GM23338 (cell line): Measurements from ENCODE around the gene TPR. TPM values are rescaled to one million over a fixed set of nuclear protein-coding genes. Genes with fewer than 3 reads are reported as not detected.

Experiments used
- ATAC-seq: fragments of 200-7000 bp; cut with Tn5 transposase; 3 replicates; pipeline ENCODE4 v1.9.1; 2020
- DNase-seq: peaks from one replicate; pipeline ENCODE4 v3.0.0-alpha.2; 2015; ENCODE audit warnings: low spot score
- H2AFZ ChIP-seq: fragments of 200-600 bp; sonication (generic); 2 replicates; pipeline ENCODE4 v1.8.0; 2016; ENCODE audit warnings: antibody characterized with exemption, mild to moderate bottlenecking, moderate library complexity
- H3F3A ChIP-seq: fragments of 200-600 bp; sonication (generic); replicated peaks from 2 replicates; pipeline ENCODE4 v1.8.0; 2017; ENCODE audit warnings: antibody characterized with exemption, mixed run types, low read depth
- H3K27ac ChIP-seq: fragments of 200-600 bp; sonication (generic); 2 replicates; pipeline ENCODE4 v1.6.1; 2016; ENCODE audit warnings: low read depth
- H3K27me3 ChIP-seq: fragments of 200-600 bp; sonication (generic); 2 replicates; pipeline ENCODE4 v1.8.0; 2016; ENCODE audit warnings: mild to moderate bottlenecking, mixed run types, moderate library complexity; ENCODE audit not compliant: insufficient read depth
- H3K36me3 ChIP-seq: fragments of 200-600 bp; sonication (generic); 2 replicates; pipeline ENCODE4 v1.8.0; 2016; ENCODE audit warnings: mild to moderate bottlenecking; ENCODE audit not compliant: insufficient read depth
- H3K4me1 ChIP-seq: fragments of 200-600 bp; sonication (generic); 2 replicates; pipeline ENCODE4 v1.8.0; 2016; ENCODE audit warnings: mild to moderate bottlenecking, moderate library complexity; ENCODE audit not compliant: insufficient read depth
- H3K4me2 ChIP-seq: fragments of 200-600 bp; sonication (generic); 2 replicates; pipeline ENCODE4 v1.7.1; 2017; ENCODE audit warnings: mixed run types
- H3K4me3 ChIP-seq: fragments of 200-600 bp; sonication (generic); 2 replicates; pipeline ENCODE4 v1.6.1; 2016; ENCODE audit warnings: mixed run types
- H3K79me2 ChIP-seq: fragments of 200-600 bp; sonication (generic); replicated peaks from 2 replicates; pipeline ENCODE4 v1.8.0; 2017; ENCODE audit warnings: mild to moderate bottlenecking; ENCODE audit not compliant: insufficient read depth
- H3K9me2 ChIP-seq: fragments of 200-600 bp; sonication (generic); 2 replicates; pipeline ENCODE4 v1.8.0; 2017; ENCODE audit not compliant: insufficient read depth
- H4K20me1 ChIP-seq: fragments of 200-600 bp; sonication (generic); replicated peaks from 2 replicates; pipeline ENCODE4 v1.8.0; 2017; ENCODE audit warnings: mild to moderate bottlenecking; ENCODE audit not compliant: insufficient read depth
- H3K27ac Mint-ChIP-seq: 2 replicates; pipeline ENCODE4 v1.8.0; 2020; ENCODE audit warnings: inconsistent platforms, mild to moderate bottlenecking, moderate library complexity, mixed read lengths
- H3K27me3 Mint-ChIP-seq: 3 replicates; pipeline ENCODE4 v1.8.0; 2022; ENCODE audit warnings: low read depth, mild to moderate bottlenecking, moderate library complexity, mixed read lengths, inconsistent platforms; ENCODE audit not compliant: insufficient read depth, poor library complexity
- H3K36me3 Mint-ChIP-seq: 3 replicates; pipeline ENCODE4 v1.8.0; 2021; ENCODE audit warnings: low read depth, mild to moderate bottlenecking, inconsistent platforms, moderate library complexity, mixed read lengths
- H3K4me1 Mint-ChIP-seq: 3 replicates; pipeline ENCODE4 v1.8.0; 2020; ENCODE audit warnings: mild to moderate bottlenecking, inconsistent platforms, mixed read lengths
- H3K4me3 Mint-ChIP-seq: 3 replicates; pipeline ENCODE4 v1.8.0; 2021; ENCODE audit warnings: moderate library complexity, mild to moderate bottlenecking, inconsistent platforms, mixed read lengths
- H3K9me3 Mint-ChIP-seq: 3 replicates; pipeline ENCODE4 v1.8.0; 2020; ENCODE audit warnings: moderate library complexity, mild to moderate bottlenecking, inconsistent platforms, mixed read lengths
- CTCF ChIP-seq, 2 experiments: fragments of 200-600 bp in 1 of 2; sonication (generic) in 1 of 2; conservative IDR thresholded peaks; 2 replicates each; pipeline versions ENCODE4 v1.5.1 to v1.6.1; 2016 to 2017; ENCODE audit warnings: antibody characterized with exemption in 2 of 2, low read depth in 2 of 2, mild to moderate bottlenecking in 2 of 2, moderate library complexity in 1 of 2
- EZH2 ChIP-seq: fragments of 200-600 bp; sonication (generic); IDR thresholded peaks from one replicate; pipeline ENCODE4 v1.8.0; 2017; ENCODE audit warnings: antibody characterized with exemption, mild to moderate bottlenecking, low read depth; ENCODE audit not compliant: unreplicated experiment
- JUNB ChIP-seq: IDR thresholded peaks from one replicate; pipeline ENCODE4 v1.6.1; 2016; ENCODE audit warnings: antibody characterized with exemption; ENCODE audit not compliant: unreplicated experiment
- NANOG ChIP-seq: IDR thresholded peaks from 2 replicates; pipeline ENCODE4 v1.6.1; 2016; ENCODE audit warnings: antibody characterized with exemption, borderline replicate concordance
- POLR2AphosphoS5 ChIP-seq: IDR thresholded peaks from 2 replicates; pipeline ENCODE4 v1.6.1; 2016; ENCODE audit warnings: antibody characterized with exemption, low read depth
- REST ChIP-seq: IDR thresholded peaks from one replicate; pipeline ENCODE4 v1.6.1; 2018; ENCODE audit warnings: antibody characterized with exemption; ENCODE audit not compliant: unreplicated experiment
- STAT1 ChIP-seq: IDR thresholded peaks from one replicate; pipeline ENCODE4 v1.6.1; 2016; ENCODE audit warnings: antibody characterized with exemption; ENCODE audit not compliant: unreplicated experiment
- ZNF114 ChIP-seq: fragments of 250-450 bp; sonication (Bioruptor Pico); IDR thresholded peaks from 2 replicates; pipeline ENCODE4 v1.5.0; 2020; ENCODE audit warnings: mild to moderate bottlenecking, moderate library complexity
- ZNF331 ChIP-seq: fragments of 250-450 bp; sonication (Bioruptor Pico); IDR thresholded peaks from 2 replicates; pipeline ENCODE4 v1.5.0; 2020; ENCODE audit warnings: low read depth, mild to moderate bottlenecking, moderate library complexity
- ZNF462 ChIP-seq: fragments of 250-450 bp; sonication (Bioruptor Pico); IDR thresholded peaks from 2 replicates; pipeline ENCODE4 v1.5.0; 2020; ENCODE audit warnings: mild to moderate bottlenecking, moderate library complexity
- polyA plus RNA-seq: library from polyadenylated mRNA; unstranded; fragments of >200 nt; fragmentation: Nextera tagmentation; extraction: Ambion mirVana; gene quantifications from 2 replicates; pipeline ENCODE4 v1.2.1, GENCODE V29; 2016
- total RNA-seq: library from RNA; depleted of rRNA; stranded (reverse); fragments of >200 nt; shearing (Covaris generic); gene quantifications from 2 replicates; pipeline ENCODE4 v1.2.3, GENCODE V29; 2014

The TPR gene
- total and polyA plus RNA-seq, 2 experiments from 2014 or later, result 108 to 220 TPM

- TF ChIP-seq REST (no peak), NANOG (no peak)
These were observed 15.9 kb upstream of the TPR start (continued) for GRCh38 chr1:186390925-186391324.

DNA sequence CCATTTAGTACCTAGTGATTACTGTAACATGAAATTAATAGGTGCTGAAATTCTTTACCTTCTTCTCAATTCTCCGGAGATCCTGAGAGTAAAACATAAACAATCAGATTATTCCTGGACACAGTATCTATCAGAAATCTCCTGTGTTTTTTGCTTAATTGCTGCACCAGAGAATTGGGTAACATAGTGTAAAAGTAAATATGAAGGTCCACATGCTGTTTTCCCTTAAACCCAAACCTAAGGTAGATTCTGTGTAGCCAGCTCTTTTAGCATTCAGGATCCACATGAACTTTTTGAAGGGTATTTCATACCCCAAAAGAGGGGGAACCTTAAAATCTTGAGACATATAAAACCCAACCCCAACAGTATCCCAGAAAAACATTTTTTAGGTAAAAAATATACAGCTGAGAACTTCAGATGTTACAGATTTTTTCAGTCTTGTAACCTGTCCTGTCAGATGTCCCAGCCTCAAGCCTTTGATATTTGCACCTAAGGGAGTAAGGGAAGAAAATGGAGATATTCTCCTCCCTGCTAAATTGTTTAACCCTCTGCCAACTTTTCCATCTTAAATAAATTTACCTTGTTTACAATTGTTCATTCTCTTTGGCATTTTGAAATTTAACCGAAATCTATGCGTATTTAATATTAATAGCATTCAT is 11.8 kb upstream of the TPR start:
- Mint-ChIP-seq H3K27ac (no peak overlapping the region), H3K9me3 (no peaks in the 10 kb centered on the region), H3K27me3 (no peaks in the 10 kb centered on the region), H3K4me1 (no peaks in the 10 kb centered on the region), H3K4me3 (no peak overlapping the region), H3K36me3 (peaks cover 32% of the 10 kb centered on the region)
- Histone ChIP-seq H3K9me2 (no peaks in the 10 kb centered on the region; the same call in 1 of the 2 replicates), H2AFZ (no peak overlapping the region), H3F3A (no peaks in the 10 kb centered on the region), H3K36me3 (peaks cover 24% of the 10 kb centered on the region; the same call in 1 of the 2 replicates), H3K4me2 (no peak overlapping the region), H3K4me3 (no peak overlapping the region), H3K4me1 (no peaks in the 10 kb centered on the region), H4K20me1 (no peaks in the 10 kb centered on the region; the same call in none of the 2 replicates), H3K27me3 (no peaks in the 10 kb centered on the region), H3K27ac (no peak overlapping the region), H3K79me2 (no peaks in the 10 kb centered on the region)
- DNase-seq (no peak), ATAC-seq (no peak)
- TF ChIP-seq JUNB (no peak), ZNF462 (CRISPR knock-in tag) (no peak), CTCF (conservative IDR thresholded peaks at IDR 0.05; ENCODE audit: low read depth in 2 of 2) (no peak), ZNF114 (CRISPR knock-in tag) (no peak), NANOG (no peak), ZNF331 (CRISPR knock-in tag) (no peak), EZH2 (no peak), STAT1 (no peak), POLR2AphosphoS5 (no peak)
